HG02943 (cell line): Measurements from ENCODE around the gene HIVEP3.

Source experiments
- ATAC-seq: cut with Tn5 transposase; IDR thresholded peaks from one replicate; pipeline ENCODE4 v1.9.1; 2021; ENCODE audit warnings: mild to moderate bottlenecking, low read depth, moderate library complexity; ENCODE audit not compliant: unreplicated experiment

Gene HIVEP3

DNA sequence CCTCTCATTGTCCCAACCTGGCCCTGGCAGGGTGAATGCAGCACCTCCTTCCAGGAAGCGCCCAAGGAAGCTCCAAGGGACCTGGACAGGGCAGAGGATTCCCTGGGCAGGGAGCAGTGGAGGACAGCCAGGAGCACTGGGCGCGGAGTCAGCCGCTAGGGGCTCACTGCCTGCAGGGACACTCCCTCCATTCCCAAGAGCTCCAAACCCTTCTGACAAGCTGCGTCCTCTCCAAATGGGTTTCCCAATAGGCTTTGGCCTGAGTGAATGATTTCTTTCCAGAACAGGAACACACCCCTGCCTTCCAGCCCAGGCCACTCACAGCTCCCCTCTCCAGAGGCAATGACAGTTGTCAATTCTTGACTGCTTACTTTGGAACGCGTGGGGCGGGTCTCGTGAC lies 305.8 kb downstream of the HIVEP3 start:
- no peak for ATAC-seq

DNA sequence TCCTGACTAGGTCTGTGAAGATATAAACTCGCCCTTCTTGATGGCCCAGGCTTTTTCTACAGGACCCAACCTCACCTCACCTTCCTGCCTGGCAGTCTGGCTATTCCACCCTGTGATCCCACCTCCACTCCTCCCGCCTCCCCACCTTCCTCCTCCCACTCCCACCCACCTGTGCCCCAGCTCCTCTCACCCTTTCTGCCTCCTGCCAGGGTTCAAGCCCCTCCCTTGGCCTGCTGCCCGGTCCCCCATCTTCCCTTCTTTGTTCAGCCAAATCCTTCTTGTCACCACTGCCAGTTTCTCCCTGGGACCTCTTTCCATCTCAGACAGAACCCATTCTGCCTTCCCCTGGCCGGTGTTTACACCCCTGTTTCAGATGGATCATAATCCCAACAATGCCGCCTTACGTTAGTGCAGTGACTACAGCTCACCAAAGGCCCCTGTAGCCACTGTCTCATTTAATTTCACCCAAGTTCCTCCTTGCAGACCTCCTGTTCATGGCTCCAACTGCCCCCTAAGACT lies 306.7 kb downstream of the HIVEP3 start:
- ATAC-seq = no peak

DNA sequence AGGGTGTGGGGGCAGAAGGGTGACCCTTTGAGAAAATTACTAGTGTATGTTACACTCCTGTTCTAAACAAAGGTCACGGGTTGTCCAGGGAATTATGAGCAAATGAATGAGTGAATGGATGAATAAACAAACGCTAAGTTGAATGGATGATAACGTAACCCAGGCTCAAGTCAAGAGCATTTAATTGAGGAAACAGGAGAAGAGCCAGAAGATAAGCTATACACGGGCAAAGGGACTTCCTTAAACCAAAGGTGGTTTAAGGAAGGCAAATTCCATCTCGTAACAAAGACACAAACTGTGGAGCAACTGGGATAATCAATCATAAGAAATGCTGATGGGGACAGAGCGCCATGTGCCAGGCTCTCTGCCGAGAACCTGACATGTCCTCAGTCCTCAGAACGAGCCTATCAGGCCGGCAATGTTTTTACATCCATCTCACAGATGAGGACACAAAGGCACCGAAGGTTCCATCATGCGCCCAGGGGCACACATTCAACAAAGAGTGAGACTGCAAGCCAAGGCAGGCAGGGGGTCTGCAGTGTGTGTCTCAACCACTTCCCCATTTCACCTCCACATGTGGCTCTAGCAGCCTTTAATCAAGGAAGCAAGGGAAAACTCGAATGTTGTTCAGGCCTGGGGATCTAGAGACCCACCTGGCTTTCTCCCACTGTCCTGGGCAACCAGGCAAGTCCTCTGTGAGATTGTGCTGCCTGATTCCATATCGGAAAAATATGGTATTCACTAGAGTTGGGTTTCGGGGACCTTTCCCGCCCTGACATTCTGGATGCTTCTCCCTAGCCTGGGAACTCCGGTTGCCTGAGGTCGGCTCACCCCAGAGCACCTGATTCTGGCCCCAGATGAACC lies 307.4 kb downstream of the HIVEP3 start:
- no peak for ATAC-seq

DNA sequence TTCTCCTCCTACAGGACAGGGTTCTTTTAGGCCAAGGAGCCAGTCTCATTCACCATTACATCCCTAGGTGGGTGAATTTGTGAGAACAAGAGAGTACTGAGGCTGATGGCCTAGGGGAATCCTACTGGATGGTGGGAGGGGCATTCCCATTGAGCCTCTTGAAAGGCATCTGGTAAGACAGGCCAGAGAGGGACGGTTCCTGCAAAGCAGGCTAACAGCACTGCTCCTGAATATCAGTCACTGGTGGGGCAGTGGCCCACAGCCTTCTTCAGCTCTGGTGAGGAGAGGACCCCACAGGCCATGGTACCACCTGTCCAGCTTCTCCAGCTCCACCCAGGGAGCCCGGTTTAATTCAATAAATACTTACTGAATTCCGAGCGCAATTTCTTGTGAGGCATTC lies 308.4 kb downstream of the HIVEP3 start:
- ATAC-seq = no peak

DNA sequence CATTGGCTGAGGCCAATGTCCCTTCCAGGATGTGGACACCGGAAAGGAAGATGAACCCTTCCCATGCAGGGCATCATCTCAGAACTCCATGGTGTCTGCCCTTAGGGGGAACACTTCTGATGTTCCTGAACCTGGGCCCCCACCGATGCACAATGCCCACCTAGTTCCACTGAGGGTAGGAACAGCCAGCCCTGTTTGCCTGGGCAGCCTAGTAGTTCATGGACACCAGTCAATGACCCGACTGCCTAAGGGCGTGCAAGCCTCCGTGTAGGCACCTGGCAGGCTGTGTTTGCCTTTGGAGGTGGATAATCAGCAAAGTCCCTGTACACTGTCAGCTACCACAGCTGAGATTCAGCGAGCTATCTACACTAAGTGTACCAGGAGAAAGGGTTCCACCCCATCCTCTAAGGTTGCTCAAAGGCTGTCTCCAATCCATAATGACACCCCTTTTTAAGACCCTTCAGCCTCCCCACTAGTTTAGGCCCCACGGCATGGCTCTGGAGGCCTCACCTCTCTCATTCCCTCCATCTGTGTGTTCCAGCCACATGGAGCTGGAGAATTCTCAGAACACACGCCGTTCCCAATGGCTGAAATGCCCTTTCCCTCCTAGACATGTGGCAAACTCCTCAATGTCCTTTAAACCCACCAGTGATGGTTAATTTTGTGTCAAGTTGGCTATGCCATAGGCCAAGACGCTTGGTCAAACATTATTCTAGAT lies 309.4 kb downstream of the HIVEP3 start:
- ATAC-seq = no peak

DNA sequence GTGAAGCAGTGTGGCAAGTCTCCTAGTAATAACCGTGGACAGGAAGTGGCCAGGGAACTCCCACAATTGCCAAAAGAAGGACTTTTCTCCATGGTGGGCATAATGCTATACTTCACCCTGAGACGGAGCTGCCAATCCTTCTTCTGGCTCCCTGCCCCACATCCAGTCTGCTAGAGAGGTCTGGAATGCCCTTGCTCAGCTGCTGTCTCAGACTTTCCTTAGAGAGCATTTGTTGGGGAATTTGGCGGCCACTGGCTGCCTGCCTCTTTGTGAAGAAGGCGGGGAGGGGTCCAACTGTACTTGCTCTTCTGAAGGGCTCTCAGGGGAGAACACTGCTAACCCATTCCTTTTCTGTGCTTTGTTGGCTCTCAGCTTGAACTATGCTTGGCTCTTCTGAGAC lies 310.5 kb downstream of the HIVEP3 start:
- ATAC-seq = no peak

DNA sequence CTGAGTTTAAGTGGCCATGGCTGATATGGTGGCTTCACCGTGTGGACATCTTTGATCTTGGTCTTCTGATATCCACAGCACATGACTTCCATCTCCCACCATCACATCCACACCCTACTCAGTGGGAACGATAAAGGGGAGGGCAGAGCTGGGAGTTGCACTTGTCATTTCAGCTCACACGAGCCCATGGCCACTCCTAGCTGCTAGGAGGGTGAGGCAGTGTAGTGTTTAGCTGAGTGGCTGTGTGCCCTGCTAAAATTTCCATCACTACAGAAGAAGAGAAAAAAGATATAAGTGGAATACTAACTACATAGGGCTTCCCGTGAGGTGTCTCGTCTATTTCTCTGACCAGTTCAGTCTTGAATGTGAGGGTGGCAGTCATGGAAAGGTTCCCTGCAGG lies 310.9 kb downstream of the HIVEP3 start:
- no peak for ATAC-seq

DNA sequence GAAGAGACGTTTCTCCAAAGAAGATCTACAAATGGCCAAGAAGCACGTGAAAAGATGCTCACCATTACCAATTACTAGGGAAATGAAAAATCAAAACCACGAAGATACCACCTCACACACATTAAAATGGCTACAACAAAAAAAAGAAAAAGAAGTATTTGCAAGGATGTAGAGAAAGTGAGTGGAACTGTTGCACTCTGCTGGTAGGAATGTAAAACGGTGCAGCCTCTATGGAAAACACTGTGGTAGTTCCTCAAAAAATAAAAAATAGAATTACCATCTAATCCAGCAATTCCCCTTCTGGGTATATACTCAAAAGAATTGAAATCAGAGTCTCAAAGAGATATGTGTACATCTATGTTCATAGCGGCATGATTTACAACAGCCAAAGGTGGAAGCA lies 318.8 kb downstream of the HIVEP3 start:
- ATAC-seq = no peak

DNA sequence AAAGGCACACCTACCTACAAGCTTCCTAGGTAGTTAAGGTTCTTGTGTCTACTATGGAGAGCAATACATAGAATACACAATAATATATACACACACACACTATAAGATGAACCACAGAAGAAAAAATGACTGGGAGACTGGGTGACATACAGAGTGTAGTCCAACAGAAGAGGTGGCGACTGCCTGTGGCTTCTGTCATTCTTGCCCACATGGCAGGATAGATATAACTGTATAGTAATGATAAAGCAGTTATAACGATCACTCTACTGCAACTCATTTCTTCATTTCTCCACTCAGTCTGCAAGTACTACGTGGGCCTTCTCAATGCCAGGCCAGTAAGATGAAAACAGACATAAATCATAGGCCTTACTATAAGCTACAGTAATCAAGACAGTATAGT lies 320.4 kb downstream of the HIVEP3 start:
- ATAC-seq = no peak

DNA sequence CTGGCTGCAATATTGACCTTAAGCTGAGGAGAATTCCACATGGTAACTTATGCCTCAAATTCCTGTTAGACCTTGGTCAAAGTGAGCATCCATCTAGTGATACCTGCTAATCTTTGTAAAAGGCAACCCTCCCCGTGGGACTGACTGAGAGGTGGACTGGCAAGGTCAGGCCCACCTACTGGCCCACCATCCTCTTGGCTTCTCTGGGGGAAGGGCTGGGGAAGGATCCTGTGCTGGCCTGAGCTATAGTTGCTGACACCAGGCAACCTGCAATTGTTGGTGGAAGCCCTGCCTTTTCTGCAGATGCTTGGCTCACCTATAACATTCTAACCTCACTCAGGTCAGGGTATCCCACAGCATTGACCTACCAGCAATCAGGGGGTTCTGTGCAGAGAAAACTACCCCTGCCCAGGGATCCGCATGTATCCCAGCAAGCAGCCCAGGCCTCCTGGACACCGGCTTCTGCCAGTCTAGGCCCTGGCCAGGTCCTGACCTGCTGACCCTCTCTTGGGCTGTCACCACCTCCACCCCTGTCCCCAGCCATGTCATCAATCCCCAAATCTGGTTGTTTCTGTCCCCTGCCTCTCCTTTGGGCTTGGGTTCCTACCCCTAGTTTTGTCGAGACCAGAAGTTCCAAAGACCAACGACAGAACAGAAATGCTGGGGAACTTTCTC lies 326.1 kb downstream of the HIVEP3 start:
- ATAC-seq = no peak

DNA sequence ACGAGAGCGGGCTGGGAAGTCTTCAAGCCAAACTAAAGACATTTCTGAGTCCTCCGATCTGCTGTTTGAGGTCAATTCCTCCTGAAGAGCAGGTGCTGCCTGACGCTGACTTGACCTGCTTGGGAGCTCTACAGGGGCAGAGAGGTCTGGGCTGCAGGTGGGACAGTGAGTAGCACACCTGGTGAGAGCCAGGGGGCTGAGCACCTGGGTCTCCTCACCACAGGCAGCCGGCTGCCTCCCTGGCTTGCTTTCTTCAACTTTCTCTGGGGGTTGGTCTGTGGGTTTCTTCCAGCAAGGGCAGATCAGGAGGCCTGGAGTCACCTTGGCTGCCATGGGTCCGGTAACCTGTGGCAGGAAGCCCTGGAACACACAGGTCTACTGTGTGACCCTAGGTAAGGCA lies 326.8 kb downstream of the HIVEP3 start:
- ATAC-seq = no peak

DNA sequence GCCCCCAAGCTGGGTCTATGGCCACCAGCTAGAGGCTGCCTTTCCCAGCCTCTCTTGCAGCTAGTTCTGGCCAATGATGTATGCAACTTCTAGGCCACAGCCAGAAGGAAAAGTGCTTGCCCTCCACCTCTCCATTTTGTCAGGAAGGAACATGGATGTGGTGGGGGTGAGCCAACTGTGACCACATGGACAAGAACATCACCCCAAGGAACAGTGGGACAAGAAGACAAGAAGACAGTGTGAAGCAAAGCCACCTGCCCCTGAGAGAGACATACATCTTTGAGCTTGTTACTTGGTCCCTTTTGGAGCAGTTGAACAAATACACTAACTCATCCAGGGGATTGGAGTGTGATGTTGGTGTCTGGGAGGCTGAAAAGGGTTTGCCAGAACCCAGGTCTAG lies 328.4 kb downstream of the HIVEP3 start:
- no peak for ATAC-seq

DNA sequence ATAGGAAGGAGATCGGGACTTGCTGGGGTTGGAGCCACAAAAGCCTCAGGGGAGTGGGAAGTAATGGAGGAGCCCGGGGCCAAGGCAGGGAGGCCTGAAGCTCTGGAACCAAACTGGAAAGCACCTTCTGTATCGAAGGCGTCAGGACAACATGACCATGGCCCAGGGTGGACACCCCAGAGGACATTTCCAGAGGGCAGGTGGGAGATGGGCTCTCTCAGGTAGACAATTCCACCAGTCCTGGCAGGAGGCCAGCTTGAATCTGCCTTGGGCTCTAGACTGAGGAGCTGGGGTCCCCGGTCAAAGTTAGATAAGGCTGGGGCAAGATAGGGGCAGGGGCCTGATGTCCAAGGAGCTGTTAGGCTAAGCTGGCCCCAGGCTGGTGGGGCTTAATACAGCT lies 329.3 kb downstream of the HIVEP3 start:
- no peak for ATAC-seq

DNA sequence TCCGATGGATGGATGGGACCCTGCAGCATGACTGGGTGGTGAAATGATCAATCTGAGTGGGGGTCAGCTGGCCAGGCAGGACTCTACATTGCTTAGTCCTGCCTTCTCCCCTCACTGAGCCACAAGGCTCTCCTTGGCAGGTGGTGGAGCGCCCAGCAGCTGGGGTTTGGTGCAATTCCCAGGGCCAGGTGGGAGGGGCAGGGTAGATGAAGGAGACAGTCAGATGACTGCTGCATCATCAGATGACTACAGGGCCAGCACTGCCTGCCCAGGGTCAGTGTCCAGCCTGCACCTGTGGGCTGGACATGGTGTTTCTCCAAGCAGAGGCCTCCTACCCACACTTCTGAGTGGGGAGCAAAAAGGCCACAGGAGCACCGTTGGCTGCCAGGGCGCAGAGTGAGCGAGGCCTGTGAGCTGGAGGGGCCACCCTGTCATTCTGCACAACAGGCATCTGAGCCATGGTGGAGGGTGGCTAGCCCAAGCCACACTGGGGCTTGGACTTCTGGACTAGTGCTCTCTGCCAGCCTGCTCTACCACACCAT lies 330.3 kb downstream of the HIVEP3 start:
- ATAC-seq = no peak

DNA sequence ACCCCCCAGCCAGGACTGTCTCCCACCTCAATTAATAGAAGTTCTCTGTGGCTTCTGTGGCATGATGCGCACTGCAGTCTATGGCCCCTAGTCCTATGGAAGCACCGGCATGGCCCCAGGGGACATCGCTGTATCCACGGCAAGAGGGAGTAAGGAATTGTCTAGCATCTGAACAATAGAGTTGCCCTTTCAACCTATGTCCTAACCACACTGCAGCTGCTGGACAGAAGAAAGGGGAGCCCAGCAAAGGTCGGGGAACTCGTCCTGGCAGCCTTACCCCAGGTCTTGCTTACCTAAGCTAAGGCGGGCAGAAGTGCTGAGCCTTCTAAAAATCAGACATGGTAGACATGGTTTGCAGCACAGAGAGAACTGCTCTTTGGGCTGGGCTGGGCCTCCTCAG lies 330.9 kb downstream of the HIVEP3 start:
- ATAC-seq = no peak

DNA sequence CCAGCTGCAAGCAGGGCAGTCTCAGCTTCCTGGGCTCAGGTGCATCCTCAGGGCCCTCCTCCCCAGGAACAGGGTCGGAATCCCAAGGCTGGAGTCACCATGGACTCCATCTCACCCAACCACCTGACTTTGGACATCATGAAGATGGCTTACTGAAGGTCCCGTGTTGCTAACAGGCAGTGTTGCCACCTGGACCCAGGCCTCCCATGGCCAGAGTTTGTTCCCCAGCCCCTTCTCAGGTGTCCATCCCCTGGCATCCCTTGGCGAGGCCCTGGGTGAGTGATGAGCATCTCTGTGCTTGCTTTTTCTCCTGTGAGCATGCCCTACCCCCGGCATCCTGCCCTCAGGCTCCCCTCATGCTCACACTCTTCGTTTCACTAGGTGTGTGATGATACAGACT lies 332.5 kb downstream of the HIVEP3 start:
- no peak for ATAC-seq

DNA sequence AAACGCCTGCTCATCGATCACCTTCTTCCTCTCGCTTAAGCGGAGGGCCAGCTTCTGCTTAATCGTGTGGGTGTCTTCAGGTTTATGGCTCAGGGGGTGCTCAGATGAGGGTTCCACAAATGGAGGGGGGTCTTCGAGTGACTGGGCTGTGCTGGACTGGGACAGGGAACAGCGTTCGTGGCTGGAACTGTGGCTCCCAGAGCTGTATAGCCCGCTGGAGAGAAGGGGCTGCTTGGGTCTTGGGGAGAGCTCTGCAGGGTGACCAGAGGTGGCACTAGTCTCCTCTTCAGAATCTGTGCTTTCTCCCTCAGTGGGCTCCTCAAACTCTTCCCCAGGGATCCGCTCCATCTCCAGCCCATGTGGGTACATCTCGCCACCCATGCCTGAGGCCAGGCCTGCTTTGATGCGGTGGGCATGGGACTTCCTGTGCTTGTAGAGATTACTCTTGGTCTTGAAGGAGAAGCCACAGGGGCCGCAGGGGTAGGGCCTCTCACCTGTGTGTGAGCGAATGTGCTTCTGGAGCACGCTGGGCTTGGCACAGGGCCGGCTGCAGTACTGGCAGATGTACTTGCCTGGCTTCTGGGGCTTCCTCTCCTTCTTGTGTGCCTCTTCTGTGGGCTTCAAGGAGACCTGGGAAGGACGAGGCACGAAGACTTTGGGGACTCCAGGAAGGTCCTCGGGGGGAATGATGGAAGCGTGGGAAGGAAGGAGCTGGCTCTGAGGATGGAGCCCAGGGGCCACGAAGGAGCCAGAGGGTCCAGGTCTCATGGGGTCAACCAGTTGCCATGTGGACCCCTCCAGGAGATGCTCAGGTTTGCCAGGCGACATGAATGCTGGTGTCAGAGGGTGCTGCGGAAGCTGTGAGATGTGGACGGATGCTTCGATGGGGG lies 334.8 kb downstream of the HIVEP3 start:
- no peak for ATAC-seq

DNA sequence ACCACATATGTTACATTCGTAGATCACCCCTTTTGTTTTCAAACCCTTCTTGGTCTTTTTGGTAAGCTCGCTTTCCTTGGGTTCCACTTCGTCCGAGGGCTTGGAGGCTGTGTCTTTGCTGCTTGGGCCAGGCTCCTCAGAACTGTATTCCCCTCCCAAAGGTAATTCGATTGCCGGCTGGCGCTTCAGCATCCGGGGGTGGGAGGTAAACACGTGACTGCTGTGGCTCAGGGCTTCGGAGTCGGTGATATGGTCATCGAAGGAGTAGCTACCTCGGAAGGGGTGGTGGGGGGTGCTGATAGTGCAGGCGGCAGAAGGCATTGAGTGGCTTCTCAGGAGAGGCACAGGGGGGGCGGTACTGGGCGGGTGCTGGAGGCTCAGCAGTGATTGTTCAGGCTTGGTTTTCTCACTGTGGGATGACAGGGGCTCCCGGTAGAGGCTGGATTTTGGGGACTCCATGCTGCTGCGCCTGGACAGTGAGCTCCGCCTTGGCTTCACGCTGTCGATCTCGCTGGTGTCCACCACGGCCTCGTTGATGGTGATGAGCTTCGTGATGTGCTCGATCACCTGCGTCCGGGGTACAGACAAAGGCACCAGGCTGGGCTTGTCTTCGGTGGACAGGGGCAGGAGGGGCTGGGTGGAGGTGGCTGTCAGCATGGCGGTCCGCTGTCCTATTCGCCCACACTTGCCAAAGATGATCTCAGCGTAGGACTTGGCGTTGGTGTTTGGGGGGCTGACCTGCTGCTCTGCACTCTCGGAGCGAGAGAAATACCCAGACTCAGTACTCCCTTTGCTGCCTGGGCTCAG lies 335.7 kb downstream of the HIVEP3 start:
- ATAC-seq = no peak

DNA sequence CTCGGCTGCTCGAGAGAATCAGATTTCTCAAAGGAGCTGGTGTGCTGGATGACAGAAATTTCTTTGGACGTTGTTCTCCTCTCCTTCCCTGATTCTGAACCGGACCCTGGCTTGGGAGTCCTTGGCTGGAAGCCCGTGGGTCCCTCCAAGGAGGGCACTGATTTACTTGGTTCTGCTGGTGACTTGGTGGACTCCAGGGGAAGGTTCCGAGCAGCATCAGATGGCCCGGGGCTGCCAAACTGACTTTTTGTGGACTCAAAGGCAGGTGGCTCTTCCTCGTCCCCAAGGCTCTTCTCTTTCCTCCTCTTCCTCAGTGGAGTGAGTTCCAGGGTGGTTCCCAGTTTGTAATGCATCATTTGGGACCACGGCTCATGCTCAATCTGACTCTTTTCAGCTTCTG lies 336.4 kb downstream of the HIVEP3 start:
- no peak for ATAC-seq
